GM18498 (cell line): ENCODE data around the gene OPCML.

ENCODE experiments used
- ATAC-seq: cut with Tn5 transposase; IDR thresholded peaks from one replicate; pipeline ENCODE4 v1.9.1; 2021; ENCODE audit warnings: mild to moderate bottlenecking, moderate library complexity; ENCODE audit not compliant: unreplicated experiment

OPCML gene

DNA sequence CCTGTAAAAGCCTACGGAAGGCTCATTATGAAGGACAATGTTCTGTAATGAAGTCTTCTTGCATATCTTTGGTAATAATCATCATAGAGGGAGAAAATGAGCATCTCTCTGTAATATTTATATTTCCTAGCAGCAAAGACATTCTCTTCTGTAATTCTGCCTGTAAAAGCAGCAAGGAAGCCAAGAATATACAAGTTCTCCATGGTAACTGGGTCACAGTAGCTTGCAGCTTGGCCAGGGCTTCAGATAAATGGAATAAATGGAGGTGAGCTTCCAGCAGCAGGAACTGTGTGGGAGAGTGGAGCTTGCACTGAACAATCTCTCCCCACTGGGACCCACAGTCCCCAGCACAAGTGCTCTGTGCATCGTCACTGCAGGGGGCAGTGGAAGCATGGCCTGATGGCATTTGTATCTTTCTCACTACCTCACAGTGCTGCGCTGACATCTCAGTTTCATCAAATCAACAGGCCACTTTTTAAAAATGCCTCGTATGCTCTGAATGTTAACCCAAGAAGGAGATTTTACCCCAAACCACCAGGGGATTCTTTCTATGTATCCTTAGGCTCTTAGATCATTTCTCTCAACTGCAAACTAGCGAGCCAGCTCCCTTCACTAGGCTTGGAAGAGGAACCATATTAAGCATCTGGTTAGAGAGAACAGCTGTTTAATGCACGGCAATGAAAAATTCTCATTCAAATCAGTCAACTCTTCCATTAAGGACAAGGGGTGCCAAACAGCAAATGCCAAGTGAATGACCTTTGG, 1059.7 kb downstream of the OPCML start:
- ATAC-seq = no peak

DNA sequence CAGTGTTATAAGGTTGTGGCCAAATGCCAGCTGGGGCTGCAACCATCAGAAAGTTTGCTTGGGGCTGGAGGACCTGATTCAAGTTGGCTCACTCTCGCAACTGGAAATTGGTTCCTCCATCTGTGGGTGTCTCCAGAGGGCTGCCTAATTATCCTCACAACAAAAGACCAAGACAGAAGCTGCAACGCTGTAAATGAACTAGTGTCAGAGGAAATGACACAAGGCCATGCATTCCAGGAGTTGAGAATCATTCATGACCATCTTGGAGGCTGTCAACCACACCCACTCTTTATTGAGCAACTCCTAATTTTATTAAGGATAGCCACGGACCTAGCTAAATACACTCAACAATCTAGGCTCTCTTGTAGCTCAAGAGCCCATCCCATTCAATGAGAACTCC, 1060.8 kb downstream of the OPCML start:
- no peak for ATAC-seq

DNA sequence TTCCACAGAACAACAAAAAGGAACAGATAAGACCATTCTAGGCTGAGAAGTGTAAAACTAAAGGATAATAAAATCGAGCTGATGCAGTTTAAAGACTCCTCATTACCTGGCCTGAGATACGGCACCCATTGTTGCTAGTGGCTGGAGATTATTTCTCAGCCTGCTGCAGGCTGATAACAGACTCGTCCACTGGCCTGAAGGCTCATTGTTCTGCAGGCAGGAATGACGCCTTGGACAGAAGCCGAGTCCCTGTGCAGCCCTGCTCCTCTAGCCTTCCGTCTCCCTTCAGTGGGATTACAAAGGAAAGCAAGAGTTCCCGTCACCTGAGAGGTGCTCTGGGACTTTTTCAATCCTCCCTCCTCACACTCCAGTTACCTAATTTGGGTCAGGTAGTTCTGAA, 1065.3 kb downstream of the OPCML start:
- no peak for ATAC-seq

DNA sequence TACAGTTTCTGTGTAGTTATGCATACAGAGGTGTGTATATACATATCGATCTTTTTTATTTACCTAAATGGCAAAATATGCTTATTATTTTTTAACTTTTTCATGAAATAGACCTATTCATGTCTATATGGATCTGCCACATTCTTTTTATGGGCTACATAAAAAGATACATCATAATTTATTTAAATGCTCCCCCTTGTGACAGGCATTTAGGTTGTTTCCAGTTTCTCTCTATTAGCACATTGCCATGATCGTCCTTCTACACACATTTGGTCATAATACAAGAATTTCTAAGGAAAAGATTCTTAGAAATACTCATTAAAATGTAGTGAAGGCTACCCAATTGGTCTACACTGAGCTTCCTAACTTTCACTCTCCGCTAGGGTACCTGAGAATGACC, 1067.4 kb downstream of the OPCML start:
- ATAC-seq = no peak

DNA sequence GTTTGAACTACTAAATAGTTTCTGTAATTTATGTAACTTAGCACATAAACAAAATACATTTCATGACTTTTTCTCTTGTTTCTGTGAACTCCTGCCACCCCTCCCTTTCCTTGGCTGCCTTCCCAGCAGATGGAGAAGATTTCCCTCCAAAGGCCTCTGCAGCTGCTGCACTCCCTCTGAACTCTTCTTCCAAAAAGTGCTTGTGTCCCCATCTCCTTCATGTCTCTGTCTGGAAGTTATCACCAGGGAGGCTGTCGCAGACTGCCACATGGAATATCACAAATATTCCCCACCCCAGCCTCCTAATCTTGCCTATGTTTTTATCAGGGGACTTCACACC, 1068.3 kb downstream of the OPCML start:
- no peak for ATAC-seq

DNA sequence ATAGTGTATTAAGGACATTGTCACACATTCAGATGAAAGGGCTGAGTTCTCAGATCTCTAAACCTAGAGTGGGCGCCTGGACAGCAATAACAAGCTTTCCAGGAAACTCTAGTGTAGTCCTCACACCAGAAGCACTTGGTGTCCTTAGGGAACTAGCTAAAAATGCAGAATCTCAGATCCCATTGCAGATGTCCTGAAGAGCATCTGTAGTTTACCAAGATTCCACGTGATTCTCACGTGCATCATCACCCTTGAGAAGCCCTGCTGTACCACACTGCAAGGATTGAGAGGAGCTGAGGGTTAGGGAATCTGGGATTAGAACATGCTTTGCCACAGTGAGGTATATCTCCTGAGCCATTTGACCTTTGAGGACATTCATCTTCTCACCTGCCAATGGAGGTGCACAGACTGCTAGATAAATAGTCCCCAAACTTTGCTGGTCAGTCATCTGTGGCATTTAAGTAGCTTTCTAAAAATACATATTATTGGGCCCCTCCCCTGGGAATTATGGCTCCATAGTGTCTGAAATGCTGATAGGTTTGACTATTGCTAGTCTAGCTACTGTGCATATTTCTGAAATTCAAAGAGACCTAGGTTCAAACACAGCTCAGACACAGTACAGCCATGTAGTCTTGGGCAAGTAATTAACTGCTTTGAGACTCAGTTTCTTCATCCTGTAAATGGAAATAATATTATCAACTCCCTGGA, 1068.9 kb downstream of the OPCML start:
- no peak for ATAC-seq

DNA sequence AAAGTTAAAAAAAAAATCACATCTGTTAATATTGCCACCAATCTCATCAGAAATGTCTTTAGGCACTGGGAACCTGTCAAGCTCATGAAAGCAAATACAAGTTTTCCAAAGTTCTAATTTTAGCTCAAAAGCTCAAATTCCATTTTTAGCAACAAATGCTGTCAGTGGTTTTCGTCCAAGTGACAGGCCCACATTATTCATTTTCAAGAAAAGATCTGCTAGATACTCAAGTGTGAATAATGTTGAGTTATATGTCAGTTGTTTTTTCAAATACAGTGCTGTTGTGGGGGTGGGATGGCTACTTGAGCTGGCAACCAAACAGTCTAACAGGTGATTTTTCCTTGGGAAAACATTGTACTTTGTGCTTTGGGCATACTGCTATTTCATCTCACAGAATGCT, 1072.6 kb downstream of the OPCML start:
- ATAC-seq = no peak

DNA sequence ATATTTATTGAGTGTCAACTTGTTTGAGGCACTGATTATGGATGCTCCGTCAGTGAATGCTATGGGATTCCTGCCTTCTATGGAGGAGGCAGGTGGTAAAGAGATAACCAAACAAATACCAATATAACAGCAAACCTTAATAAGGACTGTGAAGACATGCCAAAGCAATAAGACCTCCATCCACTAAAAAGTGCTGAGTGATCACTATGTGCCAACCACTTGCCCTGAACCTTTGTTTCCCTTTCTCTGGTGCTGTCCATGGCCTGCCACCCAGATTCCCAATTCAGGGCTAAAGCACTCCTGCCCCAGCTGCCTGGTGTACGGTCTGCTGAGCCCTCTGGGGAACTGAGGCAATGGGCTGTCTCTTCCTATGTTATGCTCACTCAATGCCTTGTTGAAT, 1074.9 kb downstream of the OPCML start:
- no peak for ATAC-seq

DNA sequence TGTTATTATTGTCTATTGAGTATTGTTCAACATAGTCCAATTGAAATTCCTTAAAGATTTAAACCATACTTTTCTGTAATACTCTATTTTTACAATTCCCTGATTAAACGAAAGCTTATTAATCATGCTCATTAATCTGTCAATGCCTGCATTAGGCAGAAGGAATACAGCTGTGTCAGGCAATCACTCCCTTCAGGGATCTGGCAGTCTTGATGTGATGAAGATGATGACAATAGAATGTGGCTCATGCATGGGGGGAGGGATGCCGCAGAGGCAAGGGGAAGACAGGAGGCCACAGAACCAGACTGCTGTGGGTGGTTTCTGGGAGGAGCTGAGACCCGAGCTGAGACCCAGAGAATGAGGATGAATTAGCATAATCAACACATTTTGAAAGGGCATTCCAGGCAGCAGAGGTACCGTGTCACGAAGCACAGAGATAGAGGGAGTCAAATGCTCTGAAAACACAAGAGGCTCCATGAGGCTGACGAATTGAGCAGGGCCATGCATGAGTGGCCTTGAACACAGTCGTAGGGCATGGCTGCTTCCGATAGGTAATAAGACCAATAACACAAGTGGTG, 1075.5 kb downstream of the OPCML start:
- ATAC-seq = no peak

DNA sequence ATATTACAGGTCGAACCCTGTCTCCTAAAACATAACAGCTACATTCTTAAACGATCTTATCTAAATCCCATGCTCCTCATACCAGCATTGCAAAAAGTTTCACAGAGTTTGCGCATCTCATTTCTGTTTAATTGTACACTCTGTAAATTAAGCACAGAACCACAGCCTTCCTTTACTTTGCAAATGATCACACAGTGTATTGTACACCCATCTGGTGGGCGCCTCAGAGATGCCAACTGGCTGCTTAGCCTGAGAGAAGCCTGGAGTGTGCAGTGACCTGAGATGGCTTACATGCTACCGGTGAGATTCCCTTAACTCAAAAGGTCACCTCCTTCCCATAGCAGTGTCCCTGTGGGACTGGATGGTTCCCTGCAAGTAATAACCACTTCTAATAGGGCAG, 1077.3 kb downstream of the OPCML start:
- no peak for ATAC-seq

DNA sequence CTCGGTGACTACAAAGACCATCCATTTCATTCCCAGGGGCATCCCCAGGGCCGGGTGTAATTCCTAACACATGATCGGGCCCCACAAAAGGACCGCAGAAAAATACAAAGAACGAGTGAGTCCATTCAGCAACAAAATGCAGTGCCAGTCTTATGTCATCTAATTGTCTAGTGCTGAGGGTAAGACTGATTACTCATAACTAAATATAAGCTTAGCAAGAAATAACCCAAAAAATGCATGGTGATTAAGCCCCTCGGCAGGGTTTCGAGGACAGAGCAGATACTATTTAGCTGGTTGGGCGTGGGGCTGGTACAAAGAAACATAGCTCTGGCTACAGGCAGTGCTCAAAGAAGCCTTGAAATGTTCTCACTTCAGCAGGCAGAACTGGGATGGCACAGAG, 1078.9 kb downstream of the OPCML start:
- ATAC-seq = no peak

DNA sequence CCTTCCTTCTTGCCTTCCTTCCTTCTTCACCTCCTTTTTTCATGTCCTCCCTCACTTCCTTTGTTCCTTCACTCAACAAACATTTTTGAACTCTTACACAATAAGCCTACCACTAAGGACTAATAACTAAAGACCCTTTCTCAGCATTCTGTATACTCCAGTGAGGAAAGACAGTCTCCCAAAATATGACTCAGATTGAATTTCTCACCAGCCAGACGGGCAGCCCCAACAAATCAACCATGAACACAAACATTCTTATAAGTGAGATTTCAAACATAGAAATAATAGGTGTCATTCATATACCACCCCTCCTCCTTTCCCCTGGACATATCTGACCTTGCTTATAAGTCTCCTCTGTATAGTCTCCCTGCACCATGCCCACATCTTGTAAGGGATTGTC, 1079.7 kb downstream of the OPCML start:
- ATAC-seq = no peak

DNA sequence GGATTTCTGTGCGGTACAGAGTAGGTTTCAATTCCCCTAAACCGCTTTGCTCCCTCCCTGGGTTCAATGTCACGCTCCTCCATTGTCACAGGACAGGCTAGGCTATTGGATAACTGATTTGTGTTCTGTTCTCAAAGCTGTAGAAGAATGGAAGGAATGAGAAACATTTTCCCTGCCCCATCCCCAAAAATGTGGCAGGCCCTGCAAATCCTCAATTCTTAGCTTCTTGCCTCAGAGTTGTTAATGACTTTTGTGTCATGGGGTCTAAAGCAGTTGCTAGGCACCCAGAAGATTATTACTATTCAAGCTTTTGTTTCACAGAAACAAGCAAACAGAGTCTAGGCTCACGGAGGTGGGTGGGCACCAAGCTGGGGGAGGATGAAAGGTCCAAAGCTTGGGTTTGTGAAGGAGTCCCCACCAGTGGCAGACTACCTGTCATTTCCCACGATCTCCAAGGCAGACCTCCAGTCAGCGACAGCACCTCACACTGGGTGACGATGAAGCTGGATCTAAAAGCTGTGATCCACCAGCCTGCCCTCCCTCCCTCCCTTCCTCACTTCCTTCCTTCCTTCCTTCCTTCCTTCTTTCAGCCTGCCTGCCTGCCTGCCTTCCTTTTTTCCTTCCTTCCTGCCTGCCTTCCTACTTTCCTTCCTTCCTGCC, 1080.2 kb downstream of the OPCML start:
- ATAC-seq = no peak

DNA sequence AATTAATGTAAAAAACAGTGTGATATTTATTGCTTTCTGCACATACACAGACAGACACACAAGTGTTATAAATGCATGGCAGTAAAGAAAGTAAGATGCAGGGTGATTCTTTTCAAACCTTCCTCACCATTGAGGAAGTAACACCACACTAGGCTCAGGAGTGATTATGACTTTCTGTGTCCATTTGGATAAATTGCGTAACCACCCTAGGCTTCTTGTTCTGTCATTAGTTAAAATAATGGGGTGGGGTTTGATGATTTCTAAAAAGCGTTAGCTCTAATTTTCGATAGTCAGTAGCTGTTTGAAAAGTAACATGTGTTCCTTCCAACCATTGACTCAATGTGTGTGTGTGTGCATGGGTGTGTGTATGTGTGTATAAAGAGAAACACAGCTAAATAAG, 1081.7 kb downstream of the OPCML start:
- no peak for ATAC-seq

DNA sequence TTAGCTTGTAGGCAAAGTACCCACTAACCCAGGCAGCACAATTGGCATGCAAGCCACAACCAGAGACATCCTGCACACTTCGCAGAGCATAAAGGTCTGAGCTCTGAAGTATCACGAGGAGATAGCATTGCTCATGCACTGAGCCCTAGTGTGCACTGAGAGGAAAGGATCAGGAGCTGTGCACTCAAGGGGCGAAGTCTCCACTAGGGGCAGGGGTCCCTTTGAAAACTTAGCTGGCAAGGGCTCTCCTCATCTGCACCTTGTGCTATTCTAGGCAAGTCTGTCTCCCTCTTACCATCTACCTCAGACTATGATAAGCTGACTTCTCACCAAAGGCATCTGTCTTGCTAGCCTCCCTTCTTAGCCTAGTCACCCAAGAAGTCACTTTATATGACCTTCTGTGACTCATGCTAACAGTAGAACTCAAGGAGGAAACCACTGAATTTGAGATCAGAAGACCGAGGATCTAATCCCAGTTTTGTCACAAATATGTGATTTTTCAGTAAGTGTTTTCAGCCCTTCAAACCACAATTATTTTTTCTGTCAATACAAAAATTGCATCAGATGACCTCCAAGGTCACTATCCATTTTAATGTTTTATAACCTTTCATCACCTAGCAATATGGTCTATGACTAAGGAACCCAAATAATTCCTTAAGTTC, 1083.8 kb downstream of the OPCML start:
- no peak for ATAC-seq

DNA sequence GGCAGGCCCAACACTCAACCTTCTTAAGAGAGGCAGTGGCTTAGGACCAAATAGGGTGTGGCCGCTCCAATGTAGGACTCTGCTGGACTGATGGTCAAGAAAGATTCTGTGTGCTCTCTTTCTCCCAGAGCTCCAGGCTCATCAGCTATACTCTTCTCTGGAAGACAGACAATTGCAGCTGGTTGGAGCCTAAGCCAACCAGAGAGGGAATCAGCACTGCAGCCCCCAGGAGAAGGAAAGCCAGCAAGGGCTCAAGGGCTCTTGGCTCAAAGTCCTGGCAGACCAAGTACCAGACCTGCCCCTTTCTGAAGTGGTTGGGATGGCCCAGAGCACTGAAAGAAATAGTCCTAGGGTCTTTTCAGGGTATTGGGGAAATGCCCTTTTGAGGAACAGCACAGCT, 1084.5 kb downstream of the OPCML start:
- no peak for ATAC-seq

DNA sequence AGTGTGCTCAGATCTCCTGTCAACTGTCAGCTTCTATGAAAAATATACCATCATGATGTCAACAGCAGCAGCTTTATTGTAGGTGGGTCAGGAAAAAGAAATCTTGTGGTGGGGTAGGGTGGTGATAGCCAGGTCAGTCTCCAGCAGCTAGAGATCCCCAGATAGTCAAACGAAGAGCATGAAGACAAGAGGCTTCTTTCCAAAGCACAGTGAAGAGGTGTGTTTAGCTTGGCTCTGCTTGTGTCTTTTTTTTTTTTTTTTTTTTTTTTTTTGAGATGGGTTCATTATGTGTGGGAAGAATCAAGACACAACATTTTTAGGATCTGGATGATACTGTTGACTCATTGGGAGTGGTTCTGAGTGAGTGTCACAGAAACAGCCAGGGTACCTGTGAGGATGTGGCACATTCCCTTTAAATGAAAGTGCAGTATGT, 1086.4 kb downstream of the OPCML start:
- no peak for ATAC-seq

DNA sequence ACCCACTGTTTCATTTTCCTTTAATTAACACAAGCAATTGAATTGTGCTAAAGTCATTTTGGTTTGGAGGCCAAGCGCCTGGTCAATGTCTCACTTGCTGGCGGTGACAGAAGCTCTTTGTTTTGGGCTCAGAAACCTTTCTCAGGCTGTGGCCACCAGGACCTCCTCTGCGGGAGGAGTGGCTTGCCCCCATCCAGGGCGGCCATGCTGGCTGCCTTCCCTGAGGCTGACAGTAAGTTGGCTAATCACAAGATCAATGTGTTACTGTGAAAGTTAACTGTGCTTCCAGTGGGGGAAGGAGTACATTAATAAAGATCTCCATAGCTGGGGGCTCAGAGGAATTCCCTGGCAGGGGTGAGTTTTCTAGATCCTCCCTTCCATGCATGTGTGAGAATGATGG, 1087.4 kb downstream of the OPCML start:
- no peak for ATAC-seq

DNA sequence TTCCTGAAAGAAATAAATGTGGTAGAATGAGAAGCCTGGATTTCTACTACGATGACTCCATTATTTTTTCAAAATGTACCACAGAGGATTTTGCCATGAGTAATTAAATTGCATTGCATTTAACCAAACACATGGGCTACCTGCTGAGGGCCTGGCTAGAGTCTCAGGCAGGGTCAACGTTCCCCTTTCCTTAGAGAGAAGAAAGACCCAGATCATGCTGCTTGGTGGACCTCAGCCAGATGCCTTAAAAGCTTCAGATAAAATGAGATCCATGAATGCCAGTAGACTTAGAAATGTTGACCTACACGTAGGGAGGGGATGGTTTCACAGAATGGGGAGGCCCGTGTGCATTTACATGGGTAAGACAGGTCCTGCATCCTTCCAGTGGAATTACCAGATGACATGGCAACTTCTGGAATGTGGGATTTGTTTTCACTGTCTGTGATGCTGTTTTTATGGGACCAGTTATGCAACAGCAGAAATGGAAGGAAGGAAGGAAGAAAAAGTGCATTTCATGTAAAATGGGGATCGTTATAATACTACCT, 1092.5 kb downstream of the OPCML start:
- no peak for ATAC-seq

DNA sequence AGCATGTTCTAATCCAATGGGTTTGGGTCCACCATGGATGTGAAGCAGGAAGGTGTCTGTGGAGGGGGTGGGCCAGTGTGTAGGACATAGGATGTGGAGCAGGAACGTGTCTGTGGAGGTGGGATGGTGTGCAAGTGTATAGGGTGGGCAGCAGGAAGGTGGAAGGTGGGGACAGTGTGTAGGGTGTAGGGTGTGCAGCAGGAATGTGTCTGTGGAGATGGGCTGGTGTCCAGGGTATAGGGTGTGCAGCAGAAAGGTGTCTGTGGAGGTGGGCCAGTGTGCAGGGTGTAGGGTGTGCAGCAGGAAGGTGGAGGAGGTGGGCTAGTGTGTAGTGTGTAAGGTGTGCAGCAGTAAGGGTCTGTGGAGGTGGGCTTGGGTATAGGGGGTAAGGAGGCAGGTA, 1093.9 kb downstream of the OPCML start:
- no peak for ATAC-seq

DNA sequence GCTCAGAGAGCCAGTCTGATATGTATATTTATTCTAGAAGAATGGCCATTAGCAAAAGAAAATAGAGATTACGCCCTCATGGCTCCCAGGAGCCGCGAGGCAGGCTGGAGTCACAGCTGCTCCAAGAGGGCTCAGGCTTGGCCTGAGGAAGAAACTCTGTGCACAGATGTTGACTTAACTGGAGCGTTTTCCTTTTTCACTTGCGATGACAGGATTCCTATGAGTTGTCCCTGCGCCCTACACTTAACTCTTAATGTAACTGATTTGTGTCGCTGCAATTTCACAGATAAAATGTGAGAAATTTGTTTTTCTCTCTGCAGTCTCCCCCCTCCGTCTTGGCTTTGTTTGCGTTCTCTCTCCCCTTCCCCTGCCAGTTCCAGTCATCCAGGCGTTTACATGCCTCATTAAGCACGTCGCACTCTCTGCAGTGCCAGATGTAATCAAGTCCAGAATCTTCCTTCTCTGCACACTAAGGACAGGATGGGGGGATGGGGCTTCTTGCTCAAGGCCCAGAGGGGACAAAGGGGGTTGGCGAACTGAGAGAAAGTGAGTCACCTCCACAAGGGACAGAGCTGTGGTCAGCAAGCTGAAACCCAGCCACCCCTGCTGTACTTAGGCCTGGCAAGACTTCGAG, 1101.8 kb downstream of the OPCML start:
- ATAC-seq = no peak
